Activated CD4-positive, alpha-beta T cell treated with anti-CD3 and anti-CD28 coated beads for 48 hours (primary cell): Measurements from ENCODE around the gene PSMD5.
A peak's percentile ranks its signal among the peaks of the same experiment; 100 is the strongest.
"Not testable (repeated sequence)": the region's sequence is repeated elsewhere in the genome, so short reads cannot be mapped to it uniquely, and the experiment has no call there.

Source experiments
- DNase-seq: peaks from one replicate; pipeline ENCODE4 v3.0.0-alpha.2; 2020

PSMD5 gene

DNA sequence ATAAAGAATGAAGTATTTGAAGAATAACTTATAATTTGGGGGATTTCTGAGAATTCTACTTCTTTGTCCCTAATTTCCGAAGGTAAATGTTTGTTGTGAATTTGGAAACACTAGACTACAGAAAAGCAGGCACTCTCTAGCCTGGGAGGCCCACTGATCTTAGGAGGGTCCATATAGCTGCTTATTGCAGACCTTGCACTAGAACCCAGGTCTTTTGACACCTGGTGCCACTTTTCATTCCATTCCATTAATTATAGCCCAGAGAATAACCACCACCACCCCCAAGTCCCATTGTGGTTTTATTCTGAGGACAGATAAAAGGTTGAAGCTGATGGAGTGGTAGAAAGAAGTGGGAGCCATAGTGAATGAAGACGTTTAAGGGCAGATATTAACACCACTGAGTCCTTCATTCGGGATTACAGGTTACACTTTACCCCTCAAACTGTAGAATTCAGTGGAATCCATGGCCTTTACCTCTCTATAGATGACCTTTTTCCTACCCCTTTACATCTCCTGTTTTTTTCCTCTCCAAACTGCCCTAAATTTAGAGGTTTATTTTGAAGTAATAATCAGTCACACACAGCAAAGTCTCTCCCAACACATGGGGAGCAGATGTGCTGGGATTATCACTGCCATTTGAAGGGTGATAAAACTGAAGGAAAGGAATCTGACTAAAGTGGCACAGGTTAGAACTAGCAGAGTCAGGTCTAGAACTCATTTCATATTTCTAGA is 12.0 kb upstream of the PSMD5 start:
- no peak for DNase-seq

- no peak for DNase-seq
Measured at GRCh38 chr9:120853198-120853597, 10.5 kb upstream of the PSMD5 start.

DNA sequence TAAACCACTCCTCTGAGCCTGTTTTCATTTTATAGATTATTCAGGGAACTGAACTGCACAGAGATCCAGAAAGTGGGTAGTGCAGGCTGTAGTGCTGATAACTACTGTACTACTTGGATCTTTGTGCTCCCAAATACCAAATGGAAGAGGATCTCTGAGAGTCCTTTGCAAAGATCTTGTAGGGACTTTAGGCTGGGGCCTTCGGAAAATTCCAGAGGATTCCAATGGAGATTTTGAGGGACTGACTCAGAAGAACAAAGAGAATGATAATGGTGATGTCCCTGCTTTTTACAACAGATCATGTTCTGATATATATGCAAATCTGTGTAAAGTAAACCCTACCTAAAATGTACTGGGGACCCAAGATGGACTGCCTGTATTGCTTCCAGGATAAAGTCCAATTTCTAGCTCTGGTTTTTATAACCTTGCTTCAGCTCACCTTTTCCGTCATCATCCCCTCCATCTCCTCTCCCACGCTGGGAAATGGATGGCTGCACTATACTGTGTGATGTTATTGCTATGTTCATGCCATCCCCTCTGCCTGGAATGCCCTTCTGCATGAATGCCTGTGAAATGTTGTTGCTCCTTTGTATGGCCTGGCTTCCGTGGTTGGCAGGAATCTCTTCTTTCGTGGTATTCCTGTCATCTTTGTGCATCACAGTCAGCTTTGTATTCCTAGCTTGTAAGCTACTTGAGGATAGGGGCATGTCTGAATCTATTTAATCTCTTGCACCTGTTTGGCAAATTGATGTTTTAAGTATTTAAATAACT is 9.7 kb upstream of the PSMD5 start:
- DNase-seq = no peak

DNA sequence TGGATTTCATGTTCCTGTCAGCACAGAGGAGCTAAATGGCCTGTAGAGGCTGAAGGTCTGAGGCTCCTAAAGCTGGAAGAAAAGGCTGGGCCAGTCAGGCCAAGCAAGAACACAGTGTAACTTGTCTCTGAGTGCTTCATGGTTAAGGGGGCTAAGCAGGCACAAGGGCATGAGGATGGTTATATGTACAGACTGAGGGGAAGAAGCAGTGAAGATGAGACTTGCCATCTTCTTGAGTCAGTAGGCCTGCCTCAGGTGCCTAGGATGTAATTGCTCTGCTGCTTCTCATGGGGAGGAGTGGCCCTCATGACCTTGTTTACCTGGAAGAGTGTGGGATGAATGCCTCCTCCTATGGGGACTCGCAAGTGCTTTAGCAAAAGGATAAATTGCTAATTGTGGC is 8.7 kb upstream of the PSMD5 start:
- no peak for DNase-seq

DNA sequence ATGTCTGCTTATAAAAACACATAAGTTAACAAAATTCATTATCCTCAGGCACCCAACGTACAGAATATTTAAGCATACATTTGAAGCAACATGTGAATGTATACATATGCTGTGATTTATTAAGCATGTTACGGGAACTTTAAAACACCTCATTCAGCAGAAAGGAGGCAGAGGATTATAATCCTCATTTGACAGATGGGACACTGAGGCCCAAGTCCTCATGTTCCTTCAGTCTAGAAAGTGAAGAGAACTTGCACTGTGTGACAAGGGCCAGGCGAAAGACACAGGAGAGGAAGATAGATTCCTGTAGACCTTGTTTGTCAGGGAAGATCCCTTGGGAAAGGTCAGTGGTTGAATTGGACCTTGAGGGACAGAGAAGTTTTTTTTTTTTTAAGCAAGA is 7.6 kb upstream of the PSMD5 start:
- DNase-seq = no peak

DNA sequence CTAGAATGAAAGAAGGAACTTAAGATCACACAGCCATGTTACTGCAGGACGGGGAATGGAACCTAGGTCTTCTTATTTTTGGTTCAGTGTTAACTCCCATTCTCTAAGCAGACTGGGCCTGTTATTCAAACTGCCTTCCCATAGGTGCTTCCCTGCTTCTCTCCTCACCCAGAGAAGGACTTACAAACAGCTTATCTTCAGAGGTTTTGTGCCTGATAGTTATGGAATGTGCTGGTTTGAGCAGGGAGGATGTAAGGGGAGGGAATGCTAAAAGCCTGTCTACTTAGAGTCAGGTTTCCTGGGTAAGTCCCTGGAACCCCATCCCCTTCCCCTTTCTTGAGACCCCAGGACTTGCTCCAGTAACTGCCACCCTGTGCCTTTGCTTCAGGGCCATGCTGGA is 4.2 kb upstream of the PSMD5 start:
- DNase-seq = no peak

GRCh38 chr9:120846251-120846889 is 3.6 kb upstream of the PSMD5 start:
- no peak for DNase-seq

- peak; percentile 72 for DNase-seq
Measured at GRCh38 chr9:120845255-120845654, 2.5 kb upstream of the PSMD5 start.

DNA sequence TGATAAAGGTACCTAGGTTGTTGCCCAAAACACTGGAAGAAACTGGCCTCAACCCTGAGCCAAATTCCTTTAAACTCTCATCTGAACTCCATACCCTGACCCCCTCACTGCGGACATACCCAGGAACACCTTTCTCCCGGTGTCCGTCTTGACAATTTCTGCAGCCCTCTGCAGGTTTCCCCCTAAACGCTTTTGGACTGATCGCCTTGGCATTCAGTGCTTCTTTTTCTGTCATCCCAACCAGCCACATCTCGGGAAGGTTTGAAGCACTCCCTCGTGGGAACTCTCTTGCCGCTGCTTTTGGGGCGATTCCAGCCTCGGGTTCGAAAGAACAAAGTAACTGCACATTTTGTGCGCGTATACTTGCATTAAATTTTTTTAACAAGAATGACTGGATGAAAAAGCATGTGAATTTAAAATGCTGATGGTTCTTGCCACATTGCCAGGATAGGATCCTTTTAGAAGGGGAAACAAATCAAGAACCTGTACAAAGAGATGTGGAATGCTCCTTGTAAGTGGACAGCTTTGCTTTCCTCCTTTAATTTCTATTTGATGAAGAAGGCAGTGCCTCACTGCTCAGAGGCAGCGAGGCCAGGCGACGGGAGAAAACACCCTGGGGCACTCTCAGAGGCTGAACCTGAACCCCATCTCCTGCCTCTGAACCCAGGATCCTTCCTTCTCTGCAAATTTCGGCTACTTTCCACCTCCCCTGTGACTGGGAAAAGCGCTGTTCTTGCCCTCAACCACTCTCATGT is 615 bp downstream of the PSMD5 start:
- no peak for DNase-seq

- no peak for DNase-seq
Measured at GRCh38 chr9:120839146-120839545, 3.6 kb downstream of the PSMD5 start.

DNA sequence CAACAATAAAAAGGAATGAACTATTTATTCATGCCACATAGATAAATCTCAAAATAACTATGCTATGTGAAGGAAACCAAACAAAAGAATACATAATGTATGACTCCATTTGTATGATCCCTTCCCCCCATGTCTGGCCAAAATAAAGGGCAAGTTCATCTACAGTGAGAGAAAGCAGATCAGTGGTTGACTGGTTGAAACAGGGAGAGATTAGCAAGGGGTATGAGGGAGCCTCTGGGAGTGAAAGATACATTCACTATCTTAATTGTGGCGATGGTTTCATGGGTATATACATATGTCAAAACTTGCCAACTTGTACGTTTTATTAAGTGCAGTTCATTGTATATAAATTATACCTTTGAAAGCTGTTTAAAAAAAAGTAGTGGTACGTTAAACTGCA is 4.8 kb downstream of the PSMD5 start:
- DNase-seq = no peak

GRCh38 chr9:120833325-120833724 is 9.4 kb downstream of the PSMD5 start:
- DNase-seq = no peak

GRCh38 chr9:120832807-120833206 is 9.9 kb downstream of the PSMD5 start:
- no peak for DNase-seq

GRCh38 chr9:120830865-120831264 is 11.9 kb downstream of the PSMD5 start:
- no peak for DNase-seq

GRCh38 chr9:120830151-120830550 is 12.6 kb downstream of the PSMD5 start:
- no peak for DNase-seq

DNA sequence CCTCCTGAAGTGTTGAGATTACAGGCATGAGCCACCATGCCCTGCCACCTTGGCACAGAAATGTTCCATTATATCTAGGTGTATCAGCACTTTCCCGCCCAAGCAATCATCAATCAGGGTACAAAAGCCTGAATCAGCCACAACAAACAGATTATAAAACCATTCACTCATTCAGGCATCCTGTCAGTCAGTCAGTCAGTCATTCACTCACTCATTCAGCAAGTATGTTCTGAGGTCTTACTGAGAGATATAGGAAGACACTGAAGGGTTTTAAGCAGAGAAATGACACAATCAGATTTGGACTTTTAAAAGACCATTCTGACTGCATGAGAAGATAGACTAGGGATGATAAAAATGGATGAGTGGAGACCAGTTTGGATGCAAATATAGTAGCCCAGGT is 13.1 kb downstream of the PSMD5 start:
- DNase-seq = no peak

DNA sequence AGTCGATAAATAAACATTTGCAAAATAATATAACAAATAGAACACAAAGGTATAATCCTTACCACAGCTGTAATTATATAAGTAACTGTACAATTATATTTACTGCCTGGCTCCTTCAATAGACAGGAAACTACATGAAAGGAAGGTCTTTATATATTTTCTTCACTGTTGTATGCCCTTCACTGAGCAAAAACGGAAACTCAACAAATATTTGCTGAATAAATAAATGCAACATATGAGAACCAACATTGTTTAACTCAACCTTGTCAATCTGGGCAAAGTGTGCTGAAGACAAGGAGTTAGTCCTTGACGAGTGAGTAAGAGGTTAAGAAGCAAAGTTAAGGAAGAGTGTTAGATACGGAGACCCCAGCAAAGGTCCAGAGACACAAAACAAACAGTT is 22.6 kb downstream of the PSMD5 start:
- no peak for DNase-seq

DNA sequence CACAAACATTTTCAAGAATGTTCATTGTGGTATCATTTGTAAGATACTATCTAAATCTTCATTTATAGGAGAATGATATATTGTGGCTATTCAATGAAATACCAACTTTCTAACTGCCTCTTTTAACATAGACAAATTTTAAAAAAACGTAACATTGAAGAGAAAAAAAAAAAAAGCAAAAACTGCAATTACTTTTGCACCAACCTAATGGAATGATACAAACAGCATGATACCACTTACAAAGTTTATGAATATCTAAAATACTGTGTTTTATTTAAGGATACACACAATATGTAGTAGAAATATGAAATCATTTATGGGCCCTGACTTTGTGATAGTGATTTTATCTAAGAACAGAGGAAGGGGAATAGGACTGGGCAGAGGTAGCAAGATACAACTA is 24.1 kb downstream of the PSMD5 start:
- no peak for DNase-seq

DNA sequence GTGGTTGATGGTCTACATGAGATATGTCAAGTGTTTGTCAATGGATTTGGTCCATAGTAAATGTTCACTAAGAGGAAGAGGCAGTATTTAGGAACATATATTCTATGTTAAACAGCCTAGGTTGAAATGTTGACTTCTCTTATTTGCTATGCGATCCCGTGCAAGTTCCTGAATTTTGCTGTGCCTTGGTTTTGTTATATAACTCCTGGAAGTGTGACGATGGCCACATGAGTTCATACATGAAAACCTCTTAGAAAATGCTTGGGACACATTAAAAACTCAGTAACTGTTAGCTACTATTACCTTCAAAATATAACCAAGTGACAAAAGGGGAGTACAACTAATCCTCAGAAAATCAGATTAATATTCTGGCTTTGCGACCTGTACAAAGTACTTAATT is 27.6 kb downstream of the PSMD5 start:
- DNase-seq = no peak

DNA sequence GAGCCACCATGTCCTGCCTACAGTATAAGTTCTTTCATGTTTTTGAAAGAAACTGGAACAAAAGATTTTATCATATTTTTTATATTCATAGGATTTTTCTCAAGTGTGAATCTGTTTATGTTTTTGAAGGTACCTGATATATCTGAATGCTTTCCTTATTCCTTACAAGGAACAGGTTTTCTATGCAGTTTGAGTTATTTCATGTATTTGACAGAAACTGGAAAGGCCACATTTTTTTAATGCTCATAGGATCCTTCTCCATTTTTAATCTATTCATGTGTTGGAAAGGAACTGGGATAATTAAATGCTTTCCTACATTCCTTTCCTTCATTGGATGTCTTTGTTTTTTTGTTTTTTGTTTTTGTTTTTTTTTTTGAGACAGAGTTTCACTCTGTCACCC is 33.8 kb downstream of the PSMD5 start:
- DNase-seq = no peak

DNA sequence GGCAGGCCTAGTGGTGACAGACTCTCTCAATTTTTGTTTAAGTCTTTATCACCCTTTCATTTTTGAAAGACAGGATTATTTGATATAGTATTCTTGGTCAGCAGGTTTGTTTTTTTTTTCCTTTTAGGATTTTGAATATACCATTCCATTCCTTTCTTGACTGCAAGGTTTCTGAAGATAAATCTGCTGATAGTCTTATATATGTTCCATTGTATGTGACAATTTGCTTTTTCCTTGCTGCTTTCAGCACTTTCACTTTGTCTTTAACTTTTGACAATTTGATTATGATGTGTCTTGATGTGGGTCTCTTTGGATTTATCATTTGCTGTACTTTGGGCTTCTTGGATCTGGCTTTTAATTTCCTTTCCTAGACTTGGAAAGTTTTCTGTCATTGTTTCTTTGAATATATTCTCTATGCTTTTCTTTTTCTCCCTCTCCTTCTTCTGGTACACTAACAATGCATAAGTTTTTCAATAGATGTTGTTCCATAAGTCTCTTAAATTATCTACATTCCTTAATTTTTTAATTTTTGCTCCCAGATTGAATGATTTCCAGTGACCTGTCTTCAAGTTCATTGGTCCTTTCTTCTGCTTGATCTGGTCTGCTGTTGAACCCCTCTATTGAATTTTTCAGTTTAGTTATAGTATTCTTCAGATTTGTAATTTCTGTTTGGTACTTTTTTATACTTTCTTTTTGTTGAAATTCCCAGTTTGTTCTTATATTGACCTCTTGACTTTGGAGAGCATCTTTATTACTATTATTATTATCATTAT is 34.9 kb downstream of the PSMD5 start:
- DNase-seq = no peak

GRCh38 chr9:120804784-120805363 is 37.8 kb downstream of the PSMD5 start:
- DNase-seq = not testable (repeated sequence)
